Stimulated activated CD8-positive, alpha-beta memory T cell treated with anti-CD3 and anti-CD28 coated beads, Interleukin-4, amount 100 ng/mL, for 24 hours (primary cell): ENCODE measurements around the gene FARS2.
A peak's percentile ranks its signal among the peaks of the same experiment; 100 is the strongest.

Experiments used
- DNase-seq: peaks from one replicate; pipeline ENCODE4 v3.0.0-alpha.2; 2020; ENCODE audit warnings: low read depth

Gene FARS2

DNA sequence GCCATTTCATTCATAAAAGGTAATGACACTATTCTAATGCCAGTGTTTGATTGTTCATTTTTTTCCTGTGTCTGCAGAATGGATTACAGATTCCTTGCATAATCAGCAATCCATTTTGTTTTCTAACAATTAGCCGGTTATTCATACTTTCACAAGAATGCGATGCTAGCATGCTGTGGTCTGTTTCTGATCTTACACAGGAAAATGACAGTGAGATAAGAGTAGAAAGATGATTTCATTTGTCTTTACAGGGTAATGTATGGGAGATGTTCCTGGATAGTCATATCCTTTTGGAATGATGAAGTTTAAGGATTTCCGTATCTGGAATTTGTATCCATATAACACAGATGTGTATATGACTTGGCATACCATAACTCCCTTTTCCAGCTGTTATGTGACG is 207.3 kb downstream of the FARS2 start:
- DNase-seq = no peak

DNA sequence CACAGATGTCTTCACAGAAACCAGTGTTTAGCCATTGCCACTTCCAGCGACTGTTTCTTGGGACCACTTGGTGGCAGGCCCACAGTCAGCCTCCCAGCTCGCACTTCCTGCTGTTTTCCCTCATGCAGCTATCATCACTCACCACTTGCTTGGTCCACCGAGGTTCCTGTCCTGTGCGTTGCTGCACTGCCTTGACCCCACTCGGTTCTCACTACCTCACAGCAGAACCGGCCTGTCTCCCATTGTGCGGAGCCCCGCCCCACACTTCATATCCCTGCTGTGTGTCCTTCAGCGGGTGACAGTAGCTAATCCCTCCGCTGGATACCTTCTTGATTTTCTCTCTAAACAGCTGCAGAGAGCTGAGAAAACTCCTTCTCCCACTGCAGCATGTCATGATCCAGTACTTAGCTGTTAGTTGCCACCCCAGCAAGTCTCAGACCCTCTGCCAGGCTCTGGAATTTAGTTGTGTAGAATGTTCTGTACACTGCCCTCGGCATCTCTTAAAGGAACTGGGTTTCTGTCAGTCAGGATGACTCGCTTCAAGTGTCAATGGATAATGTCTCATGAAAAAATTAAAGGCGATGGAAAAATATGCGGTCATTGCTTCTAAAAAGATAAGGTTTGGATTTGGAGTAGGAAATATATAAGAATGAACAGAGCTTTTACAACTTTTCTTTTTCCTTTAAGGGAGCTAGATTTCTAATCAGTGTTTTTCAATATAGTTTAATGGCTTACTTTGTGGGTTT is 208.0 kb downstream of the FARS2 start:
- DNase-seq = no peak

DNA sequence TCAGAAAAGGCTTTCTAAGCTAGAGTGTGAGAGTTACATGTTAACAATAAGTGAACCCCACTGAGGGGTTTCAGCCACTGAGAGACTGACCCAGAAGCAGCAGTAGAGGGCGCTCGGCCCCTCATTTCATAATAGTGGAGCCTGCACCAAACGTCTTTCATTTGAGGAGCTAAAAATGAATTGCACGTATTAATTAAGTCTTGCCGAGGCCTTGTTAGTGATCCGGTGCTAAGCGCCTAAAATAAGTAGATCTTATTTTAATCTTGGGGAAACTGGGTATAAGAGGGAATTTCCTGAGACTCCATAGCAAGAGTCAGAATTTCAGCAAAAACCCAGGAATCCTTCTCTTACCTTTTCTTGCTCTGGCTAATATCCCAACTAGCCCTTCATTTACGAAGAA is 209.7 kb downstream of the FARS2 start:
- peak; percentile 36 for DNase-seq

DNA sequence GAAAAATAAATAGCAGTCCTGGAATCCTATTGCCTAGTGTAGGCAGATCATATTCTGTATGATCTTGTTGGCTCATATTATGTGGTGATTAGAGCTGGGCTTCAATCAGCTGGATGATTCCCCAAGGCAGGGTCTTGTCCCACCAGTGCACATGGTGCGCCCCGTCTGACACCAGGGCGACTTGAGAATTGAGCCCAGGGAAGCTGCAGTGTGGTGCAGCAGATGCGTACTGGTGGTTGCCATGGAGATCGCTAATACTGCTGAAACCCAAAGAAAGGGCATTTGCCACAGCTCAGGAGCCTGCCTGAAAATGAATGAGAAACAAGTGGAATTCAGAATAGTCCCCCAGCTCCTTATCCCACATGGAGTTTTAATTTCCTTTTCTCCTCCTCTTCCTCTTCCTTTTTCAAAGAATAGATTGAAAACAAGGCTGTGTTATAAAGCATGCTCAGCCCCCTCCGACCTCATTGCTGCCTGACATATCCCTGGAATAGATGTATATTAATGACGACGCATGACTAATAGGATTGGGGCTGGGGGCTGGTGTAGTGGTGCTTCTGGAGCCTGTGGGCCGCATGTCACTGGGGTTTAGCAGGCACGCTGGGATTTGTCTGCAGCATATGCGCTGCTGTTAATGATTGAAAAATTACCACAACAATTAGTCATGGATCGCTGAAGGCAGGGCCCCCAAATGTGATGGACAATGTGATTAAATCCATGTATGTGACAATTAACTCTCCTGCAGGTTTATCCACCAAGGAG is 210.5 kb downstream of the FARS2 start:
- no peak for DNase-seq

GRCh38 chr6:5472571-5472970 is 211.3 kb downstream of the FARS2 start:
- no peak for DNase-seq

DNA sequence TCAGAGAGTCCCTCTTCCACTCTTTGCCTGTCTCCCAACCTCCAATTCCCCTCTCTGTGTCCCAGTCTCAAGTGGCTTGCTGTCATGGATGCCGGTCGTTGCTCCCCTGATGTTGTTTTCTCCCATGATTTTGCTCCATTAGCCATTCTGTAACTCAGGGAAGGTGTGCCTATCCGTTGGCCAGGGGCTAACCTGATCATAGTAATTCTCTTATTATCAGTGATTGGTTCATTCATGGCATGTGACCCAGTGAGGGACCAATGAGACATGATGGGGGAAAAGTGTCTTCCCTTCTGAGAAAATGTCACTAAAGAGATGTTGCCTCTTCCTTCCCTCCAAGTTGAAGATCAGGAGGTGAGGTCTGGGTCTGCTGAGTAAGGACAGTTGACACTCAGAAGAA is 214.5 kb downstream of the FARS2 start:
- DNase-seq = no peak

DNA sequence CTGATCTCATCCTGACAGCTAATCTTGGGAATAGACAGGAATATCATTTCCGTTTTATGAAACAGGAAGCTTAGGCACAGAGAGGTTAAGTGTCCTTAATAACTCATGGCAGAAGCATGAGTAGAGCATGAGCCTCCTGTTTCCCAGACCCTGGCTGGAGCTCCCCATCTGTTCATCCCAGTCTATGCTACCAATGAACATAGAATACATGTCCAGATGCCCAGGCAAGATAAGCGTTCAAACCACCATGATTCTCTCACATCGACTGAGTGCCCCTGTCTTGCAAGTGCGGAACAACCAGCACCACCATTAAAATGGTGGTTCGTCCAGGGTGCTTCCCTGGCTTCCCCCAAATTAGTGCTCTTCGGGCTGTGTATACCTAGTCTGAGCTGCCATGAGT is 217.1 kb downstream of the FARS2 start:
- DNase-seq = no peak

DNA sequence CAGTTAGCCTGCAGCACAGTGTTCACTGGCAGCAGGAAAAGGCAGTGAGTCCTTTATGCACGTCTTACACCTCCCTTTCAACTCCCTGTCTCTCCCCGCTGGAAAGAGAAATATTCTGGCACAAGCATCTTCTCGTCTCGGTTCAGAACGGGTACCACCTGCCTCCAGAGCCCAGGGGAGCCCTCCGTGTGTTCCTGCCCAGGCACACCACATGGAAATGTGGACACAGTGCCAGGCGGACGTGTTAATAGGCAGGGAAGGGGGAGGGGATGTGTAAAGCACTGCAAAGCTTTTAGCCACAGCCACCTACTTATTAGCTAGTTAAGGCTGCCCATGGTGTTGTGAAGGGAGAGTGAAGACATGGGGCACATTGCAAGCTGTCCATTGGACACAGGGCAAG is 219.7 kb downstream of the FARS2 start:
- no peak for DNase-seq

- DNase-seq = no peak
Observed at GRCh38 chr6:5481750-5482149, 220.4 kb downstream of the FARS2 start.

GRCh38 chr6:5482619-5483018 is 221.3 kb downstream of the FARS2 start:
- DNase-seq = no peak

- DNase-seq = no peak
Observed at GRCh38 chr6:5484692-5485091, 223.4 kb downstream of the FARS2 start.

DNA sequence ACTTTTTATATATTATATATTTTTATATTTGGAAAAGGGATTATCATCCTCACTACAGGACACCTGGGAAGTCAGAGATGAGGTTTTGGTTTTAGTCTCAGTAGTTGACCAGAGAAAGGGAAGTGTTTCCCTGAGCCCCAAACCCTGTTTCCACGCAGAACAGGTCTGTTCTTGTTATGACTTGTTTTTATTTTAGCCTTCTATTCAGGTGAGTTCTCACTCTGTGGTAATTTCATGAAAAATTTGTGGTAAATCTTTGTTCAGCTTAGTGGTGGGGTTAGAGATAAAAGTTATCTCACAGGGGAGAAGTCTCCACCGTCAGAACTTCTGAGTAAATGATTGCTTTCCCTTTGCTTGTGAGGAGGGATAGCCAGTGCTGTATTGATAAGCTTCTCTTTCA is 224.9 kb downstream of the FARS2 start:
- no peak for DNase-seq

DNA sequence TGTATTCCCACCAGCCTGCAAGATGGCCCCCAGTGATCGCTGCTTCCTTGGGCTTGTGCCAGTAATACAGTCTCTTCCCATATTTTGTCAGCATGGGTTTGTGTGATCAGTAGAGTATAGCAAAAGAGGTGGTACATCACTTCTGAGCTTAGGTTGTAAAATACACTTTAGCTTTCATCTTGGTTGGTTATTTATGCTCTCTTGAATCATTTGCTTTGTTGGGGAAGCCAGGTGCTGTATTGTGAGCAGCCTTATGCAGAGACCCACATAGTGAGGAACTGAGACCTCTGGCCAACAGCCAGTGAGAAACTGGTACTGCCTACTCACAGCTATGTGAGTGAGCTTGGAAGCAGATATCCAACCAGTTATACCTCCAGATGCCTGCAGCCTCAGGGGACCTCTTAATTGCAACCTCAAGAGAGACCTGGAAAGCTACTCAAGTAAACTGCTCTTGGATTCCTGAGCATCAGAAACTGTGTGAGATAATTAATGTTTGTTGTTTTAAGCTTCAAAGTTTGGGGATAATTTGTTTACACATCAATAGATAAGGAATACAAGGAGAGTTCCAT is 229.3 kb downstream of the FARS2 start:
- DNase-seq = no peak

- DNase-seq = no peak
Observed at GRCh38 chr6:5492356-5492755, 231.0 kb downstream of the FARS2 start.

GRCh38 chr6:5493806-5494205 is 232.5 kb downstream of the FARS2 start:
- DNase-seq = no peak

DNA sequence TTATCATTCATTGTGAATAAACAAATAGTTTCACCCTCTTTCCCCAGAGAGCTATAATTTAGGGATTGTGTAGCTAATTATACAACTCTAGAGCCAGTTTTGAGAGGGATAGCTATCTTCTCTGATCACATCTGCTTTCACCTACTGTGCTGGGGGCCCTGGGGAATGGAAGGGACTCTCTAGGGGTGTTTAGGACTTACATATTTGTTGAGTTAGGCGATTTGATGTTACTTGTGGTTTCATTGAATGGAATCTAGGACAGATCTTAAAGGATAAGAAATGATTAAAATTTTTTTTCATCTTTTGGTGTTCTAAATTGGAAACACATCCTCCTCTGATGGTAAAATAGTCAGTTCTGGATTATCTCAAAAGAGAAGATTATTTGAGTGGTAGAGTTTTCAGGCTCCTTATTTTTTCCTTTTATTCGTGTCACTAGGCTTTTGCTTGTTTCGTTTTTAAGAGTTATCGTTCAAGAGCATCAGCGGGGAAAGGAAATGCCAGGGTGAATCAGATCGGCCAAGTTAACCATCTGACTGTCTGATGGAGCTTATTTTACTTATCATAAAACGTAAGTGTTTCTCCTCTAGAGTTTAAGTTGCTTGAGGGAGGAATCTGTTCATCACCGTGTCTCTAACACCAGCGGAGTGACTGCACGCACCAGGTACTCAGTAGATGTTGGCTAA is 236.7 kb downstream of the FARS2 start:
- no peak for DNase-seq

DNA sequence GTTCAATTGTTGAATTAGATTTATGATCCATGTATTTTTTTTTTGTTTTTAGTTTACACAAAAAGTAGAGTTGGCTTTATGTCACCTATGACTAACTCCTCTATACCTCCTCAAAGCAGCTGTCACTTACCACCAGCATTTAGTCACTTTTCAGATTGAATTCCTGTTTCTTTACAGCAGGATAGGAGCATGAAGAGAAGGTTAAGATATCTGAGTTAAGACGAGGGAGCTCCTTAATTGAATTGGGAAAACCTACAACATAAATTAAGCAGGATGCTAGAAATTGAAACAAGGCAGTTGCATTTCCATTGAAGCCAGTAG is 237.2 kb downstream of the FARS2 start:
- no peak for DNase-seq

- DNase-seq = no peak
Observed at GRCh38 chr6:5499644-5500306, 238.5 kb downstream of the FARS2 start.

DNA sequence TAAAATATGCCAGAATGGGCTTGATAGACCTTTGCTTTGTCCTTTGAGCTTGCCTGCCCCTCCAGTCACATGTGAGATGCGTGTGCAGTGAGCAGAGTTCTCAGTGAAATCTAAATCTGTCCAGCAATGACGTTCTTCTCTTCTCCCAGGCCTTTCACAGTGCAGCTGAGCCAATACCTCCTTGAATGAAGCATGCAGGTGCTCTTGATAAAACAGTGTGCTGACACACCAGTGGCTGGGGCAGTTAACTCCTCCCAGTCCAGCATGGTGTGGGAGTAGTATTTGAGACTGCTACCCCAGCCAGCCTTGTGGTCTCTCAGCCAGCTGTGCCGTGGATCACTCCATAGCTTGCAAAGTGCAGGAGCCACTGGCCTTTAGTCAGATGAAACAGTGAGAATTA is 240.5 kb downstream of the FARS2 start:
- no peak for DNase-seq

- no peak for DNase-seq
Observed at GRCh38 chr6:5504078-5504477, 242.8 kb downstream of the FARS2 start.

- DNase-seq = no peak
Observed at GRCh38 chr6:5506149-5506548, 244.8 kb downstream of the FARS2 start.

GRCh38 chr6:5506597-5506996 is 245.3 kb downstream of the FARS2 start:
- no peak for DNase-seq
